Nucleus accumbens (tissue), 56 donors: ENCODE data around the gene PDK3.

Experiments used
- DNase-seq, 56 donors: peaks; one replicate each; lab custom pipeline; 2025; lab: John Stamatoyannopoulos, UW

PDK3 gene

DNA sequence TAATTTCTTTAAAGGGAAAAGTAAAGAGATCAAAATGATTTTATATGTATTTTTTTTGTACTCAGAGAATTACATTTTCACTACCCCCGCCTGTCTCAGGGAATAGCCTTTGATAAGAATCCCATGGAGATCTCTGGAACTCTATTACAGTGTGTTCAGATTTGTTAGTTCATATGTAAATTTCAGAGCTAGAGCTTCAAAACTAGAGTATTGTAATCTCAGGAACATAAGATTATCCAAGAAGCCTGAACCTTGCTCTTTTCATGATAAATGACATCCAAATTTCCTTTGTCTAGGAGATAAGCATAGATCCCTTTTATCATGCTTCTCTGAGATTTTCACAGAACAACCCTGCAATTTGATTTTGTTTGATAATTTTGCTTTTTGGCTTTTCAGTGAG, 82.9 kb downstream of the PDK3 start:
- no peak for DNase-seq

- DNase-seq: no peak
These were observed 85.1 kb downstream of the PDK3 start for GRCh38 chrX:24550166-24550565.

- peak in 1 of 56 donors; percentile 0 for DNase-seq
These were observed 87.9 kb downstream of the PDK3 start for GRCh38 chrX:24553011-24553410.

GRCh38 chrX:24561121-24561520, 96.0 kb downstream of the PDK3 start:
- DNase-seq: no peak

GRCh38 chrX:24563291-24564010, 98.4 kb downstream of the PDK3 start:
- DNase-seq: peak in 13 of 56 donors; percentile 0 to 35 (median 3)

DNA sequence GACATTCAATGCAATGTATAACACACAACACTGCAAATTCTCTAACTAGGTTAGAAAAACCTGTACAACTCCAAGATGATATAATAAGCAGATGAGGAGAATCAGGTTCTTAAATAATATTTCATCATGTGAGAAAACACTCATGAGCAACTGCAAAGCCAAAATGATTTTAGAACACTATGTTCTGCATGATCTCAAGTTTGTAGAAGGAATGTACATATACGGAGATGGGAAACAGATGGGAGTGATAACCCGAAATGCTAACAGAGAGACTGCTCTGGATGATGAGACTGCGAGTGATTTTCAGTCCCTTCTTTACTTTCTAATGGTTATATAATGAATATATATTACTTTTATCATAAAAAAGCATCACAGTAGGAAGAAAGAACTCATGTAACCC, 101.2 kb downstream of the PDK3 start:
- no peak for DNase-seq

DNA sequence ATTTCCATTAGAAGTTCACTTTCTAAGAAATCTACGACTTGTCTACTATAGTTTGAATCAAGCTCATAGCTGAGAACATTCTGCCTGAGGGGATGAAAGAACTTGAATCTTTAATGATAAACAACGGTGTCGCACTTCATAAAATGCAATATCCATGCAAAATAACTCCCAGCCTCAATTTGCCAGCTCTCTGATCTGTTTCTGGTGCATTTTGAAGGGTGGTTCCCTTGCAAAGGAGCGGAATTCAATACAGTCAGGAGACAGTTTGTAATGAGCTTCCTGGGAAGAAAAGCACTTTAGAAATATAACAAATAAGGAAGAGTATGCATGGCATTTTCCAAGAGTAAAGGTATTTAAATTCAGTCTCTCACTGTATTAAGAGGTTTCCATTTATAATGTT, 102.1 kb downstream of the PDK3 start:
- DNase-seq: no peak

- DNase-seq: no peak
These were observed 109.7 kb downstream of the PDK3 start for GRCh38 chrX:24574743-24575142.

- DNase-seq: no peak
These were observed 110.4 kb downstream of the PDK3 start for GRCh38 chrX:24575496-24575895.

- peak in 3 of 56 donors; percentile 0 to 13 (median 0) for DNase-seq
These were observed 112.0 kb downstream of the PDK3 start for GRCh38 chrX:24577091-24577490.
